ENCODE data around the gene GRIK2. TPM values are rescaled to one million over a fixed set of nuclear protein-coding genes. Genes with fewer than 3 reads are reported as not detected.

Gene GRIK2
- total RNA-seq, 4 donors from 2014 or later: 2.0 to 4.0 (median 2.0) TPM; not detected in 1

GRCh38 chr6:101931766-101932165 lies 538.3 kb downstream of the GRIK2 start:
- no peaks in the 10 kb centered on the region for H3K4me1 ChIP-seq
- WGBS, 2 donors (ENCODE audit: low coverage in 1 of 2): 74 to 81% methylated on average over 2 of the region's 2 CpGs
- H3K36me3 ChIP-seq: no peaks in the 10 kb centered on the region
- no peak overlapping the region for H3K27ac ChIP-seq
- no peak overlapping the region for H3K4me3 ChIP-seq
- TF ChIP-seq POLR2A (IDR thresholded peaks at IDR 0.05): no peak
- no peak for TF ChIP-seq EP300 (IDR thresholded peaks at IDR 0.05; ENCODE audit: low read depth)
- TF ChIP-seq POLR2AphosphoS5 (IDR thresholded peaks at IDR 0.05): no peak
- no peak for TF ChIP-seq CTCF (IDR thresholded peaks at IDR 0.05)
- H3K27me3 ChIP-seq: no peaks in the 10 kb centered on the region
- H3K9me3 ChIP-seq: no peaks in the 10 kb centered on the region
- DNase-seq: no peak
- intact Hi-C loops (cut with DNase I; ENCODE audit: low total_unique reads): no loop called here
- in situ Hi-C loops (cut with MboI; ENCODE audit: low pct_ligation_motif_present in 1 of 4, low pct_unique_long_range_greater_than_20kb in 1 of 4, low sequenced_read_pairs in 3 of 4): no loop called here

GRCh38 chr6:101932704-101933103 lies 539.2 kb downstream of the GRIK2 start:
- Histone ChIP-seq H3K4me3 (no peak overlapping the region), H3K27ac (no peak overlapping the region), H3K9me3 (no peaks in the 10 kb centered on the region), H3K27me3 (no peaks in the 10 kb centered on the region), H3K36me3 (no peaks in the 10 kb centered on the region), H3K4me1 (no peaks in the 10 kb centered on the region)
- DNase-seq: no peak
- in situ Hi-C loops (cut with MboI; ENCODE audit: low pct_ligation_motif_present in 1 of 4, low pct_unique_long_range_greater_than_20kb in 1 of 4, low sequenced_read_pairs in 3 of 4) (no loop called here), intact Hi-C loops (cut with DNase I; ENCODE audit: low total_unique reads) (no loop called here)
- 87 to 90% methylated on average over 3 of the region's 3 CpGs for WGBS, 2 donors (ENCODE audit: low coverage in 1 of 2)
- TF ChIP-seq CTCF (IDR thresholded peaks at IDR 0.05): no peak
- TF ChIP-seq EP300 (IDR thresholded peaks at IDR 0.05; ENCODE audit: low read depth): no peak
- no peak for TF ChIP-seq POLR2A (IDR thresholded peaks at IDR 0.05)
- TF ChIP-seq POLR2AphosphoS5 (IDR thresholded peaks at IDR 0.05): no peak

- Histone ChIP-seq H3K27ac (no peak overlapping the region), H3K36me3 (no peaks in the 10 kb centered on the region), H3K4me3 (no peak overlapping the region), H3K9me3 (no peaks in the 10 kb centered on the region), H3K4me1 (no peaks in the 10 kb centered on the region), H3K27me3 (no peaks in the 10 kb centered on the region)
- intact Hi-C loops (cut with DNase I; ENCODE audit: low total_unique reads) (no loop called here), in situ Hi-C loops (cut with MboI; ENCODE audit: low pct_ligation_motif_present in 1 of 4, low pct_unique_long_range_greater_than_20kb in 1 of 4, low sequenced_read_pairs in 3 of 4) (no loop called here)
- 75 to 85% methylated on average over 1 of the region's 1 CpG for WGBS, 2 donors (ENCODE audit: low coverage in 1 of 2)
- TF ChIP-seq POLR2A (IDR thresholded peaks at IDR 0.05): no peak
- TF ChIP-seq POLR2AphosphoS5 (IDR thresholded peaks at IDR 0.05): no peak
- TF ChIP-seq EP300 (IDR thresholded peaks at IDR 0.05; ENCODE audit: low read depth): no peak
- TF ChIP-seq CTCF (IDR thresholded peaks at IDR 0.05): no peak
- DNase-seq: no peak
These were observed 542.2 kb downstream of the GRIK2 start for GRCh38 chr6:101935732-101936131.

GRCh38 chr6:101936516-101936915 lies 543.0 kb downstream of the GRIK2 start:
- in situ Hi-C loops (cut with MboI; ENCODE audit: low pct_ligation_motif_present in 1 of 4, low pct_unique_long_range_greater_than_20kb in 1 of 4, low sequenced_read_pairs in 3 of 4): no loop called here
- Histone ChIP-seq H3K27ac (no peak overlapping the region), H3K4me1 (no peaks in the 10 kb centered on the region), H3K4me3 (no peak overlapping the region), H3K9me3 (no peaks in the 10 kb centered on the region), H3K36me3 (no peaks in the 10 kb centered on the region), H3K27me3 (no peaks in the 10 kb centered on the region)
- intact Hi-C loops (cut with DNase I; ENCODE audit: low total_unique reads): no loop called here
- TF ChIP-seq CTCF (IDR thresholded peaks at IDR 0.05) (no peak), EP300 (IDR thresholded peaks at IDR 0.05; ENCODE audit: low read depth) (no peak), POLR2A (IDR thresholded peaks at IDR 0.05) (no peak), POLR2AphosphoS5 (IDR thresholded peaks at IDR 0.05) (no peak)
- 30 to 40% methylated on average over 1 of the region's 1 CpG for WGBS, 2 donors (ENCODE audit: low coverage in 1 of 2)
- DNase-seq: no peak
